OCI-LY7 (cell line): ENCODE measurements around the gene DNAH17. TPM values are rescaled to one million over a fixed set of nuclear protein-coding genes. Genes with fewer than 3 reads are reported as not detected.

ENCODE experiments used
- BruUV-seq: library from RNA; stranded (reverse); fragments of 400-500 nt; replicated peaks from 2 replicates; lab custom pipeline; 2021; lab: Mats Ljungman, UMichigan
- CTCF ChIA-PET: fragments of 300-600 bp; sonication (Branson Sonifier 250); formaldehyde crosslinking; loops from one replicate; lab custom pipeline; 2022; ENCODE audit warnings: antibody characterized with exemption; ENCODE audit not compliant: unreplicated experiment; lab: Charles Lee
- POLR2A ChIA-PET: fragments of 300-600 bp; sonication (Branson Sonifier 250); formaldehyde crosslinking; loops from one replicate; lab custom pipeline; 2022; ENCODE audit warnings: antibody characterized with exemption; lab: Charles Lee
- DNase-seq: peaks from one replicate; pipeline ENCODE4 v3.0.0-alpha.2; 2015; ENCODE audit warnings: low spot score
- H2AFZ ChIP-seq: fragments of 200-600 bp; sonication (generic), shearing (Covaris generic); 2 replicates; pipeline ENCODE4 v1.6.1; 2014; ENCODE audit warnings: mild to moderate bottlenecking, antibody characterized with exemption, low read length, moderate library complexity
- H3K27ac ChIP-seq: fragments of 200-600 bp; sonication (generic); 2 replicates; pipeline ENCODE4 v1.5.1; 2014; ENCODE audit warnings: mixed run types, low read depth, mild to moderate bottlenecking, moderate library complexity, low read length, inconsistent platforms; ENCODE audit not compliant: poor library complexity, severe bottlenecking
- H3K36me3 ChIP-seq: fragments of 200-600 bp; sonication (generic); 2 replicates; pipeline ENCODE4 v1.6.1; 2014; ENCODE audit warnings: mild to moderate bottlenecking, antibody characterized with exemption, low read length, moderate library complexity, mixed read lengths; ENCODE audit not compliant: insufficient read depth
- H3K4me1 ChIP-seq: fragments of 200-600 bp; sonication (generic); 2 replicates; pipeline ENCODE4 v1.5.1; 2014; ENCODE audit warnings: mild to moderate bottlenecking, low read length; ENCODE audit not compliant: insufficient read depth, poor library complexity, severe bottlenecking
- H3K4me2 ChIP-seq: fragments of 200-600 bp; sonication (generic); 2 replicates; pipeline ENCODE4 v1.6.1; 2014; ENCODE audit warnings: mild to moderate bottlenecking, low read length
- H3K4me3 ChIP-seq: fragments of 200-600 bp; sonication (generic); 2 replicates; pipeline ENCODE4 v1.5.1; 2014; ENCODE audit warnings: mild to moderate bottlenecking, low read depth, low read length; ENCODE audit not compliant: poor library complexity, severe bottlenecking
- H3K79me2 ChIP-seq: fragments of 200-600 bp; sonication (generic); 2 replicates; pipeline ENCODE4 v1.6.1; 2016; ENCODE audit warnings: low read depth, mild to moderate bottlenecking, low read length, moderate library complexity, mixed read lengths; ENCODE audit not compliant: insufficient read depth
- H3K9me2 ChIP-seq: fragments of 200-600 bp; sonication (generic); 2 replicates; pipeline ENCODE4 v1.6.1; 2016; ENCODE audit warnings: mild to moderate bottlenecking, low read length, mixed read lengths; ENCODE audit not compliant: insufficient read depth
- H3K9me3 ChIP-seq: fragments of 200-600 bp; sonication (generic); 2 replicates; pipeline ENCODE4 v1.6.1; 2014; ENCODE audit warnings: mild to moderate bottlenecking, mixed run types, low read length, mixed read lengths
- H4K20me1 ChIP-seq: fragments of 200-600 bp; sonication (generic); 2 replicates; pipeline ENCODE4 v1.6.1; 2014; ENCODE audit warnings: mild to moderate bottlenecking, antibody characterized with exemption, low read length, moderate library complexity, mixed read lengths; ENCODE audit not compliant: insufficient read depth
- EZH2phosphoT487 ChIP-seq: fragments of 200-600 bp; sonication (generic); IDR thresholded peaks from 2 replicates; pipeline ENCODE4 v1.6.1; 2018; ENCODE audit warnings: low read depth, borderline replicate concordance, mild to moderate bottlenecking, mixed run types, antibody characterized with exemption, low read length, moderate library complexity, mixed read lengths
- intact Hi-C: fragments of 100-400 bp; cut with micrococcal nuclease; formaldehyde crosslinking; loops from one replicate; pipeline ENCODE4 v1.10.0; 2022; ENCODE audit not compliant: unreplicated experiment
- total RNA-seq, 2 experiments: library from RNA; depleted of rRNA in 1 of 2; stranded (reverse); fragments of >200 nt in 1 of 2; shearing (Covaris generic) in 1 of 2; gene quantifications; 2 replicates each; pipeline ENCODE4 v1.2.3, GENCODE V29; 2014 to 2022
- TF ChIP-seq, protein P1 (sequence below): fragments of 200-600 bp; sonication (generic); conservative IDR thresholded peaks from 2 replicates; pipeline ENCODE4 v1.5.1; 2014; ENCODE audit warnings: mild to moderate bottlenecking, antibody characterized with exemption, low read length, moderate library complexity, mixed read lengths

Gene DNAH17
- total RNA-seq, 2 experiments from 2014 or later: 0.89 to 1.1 TPM

DNA sequence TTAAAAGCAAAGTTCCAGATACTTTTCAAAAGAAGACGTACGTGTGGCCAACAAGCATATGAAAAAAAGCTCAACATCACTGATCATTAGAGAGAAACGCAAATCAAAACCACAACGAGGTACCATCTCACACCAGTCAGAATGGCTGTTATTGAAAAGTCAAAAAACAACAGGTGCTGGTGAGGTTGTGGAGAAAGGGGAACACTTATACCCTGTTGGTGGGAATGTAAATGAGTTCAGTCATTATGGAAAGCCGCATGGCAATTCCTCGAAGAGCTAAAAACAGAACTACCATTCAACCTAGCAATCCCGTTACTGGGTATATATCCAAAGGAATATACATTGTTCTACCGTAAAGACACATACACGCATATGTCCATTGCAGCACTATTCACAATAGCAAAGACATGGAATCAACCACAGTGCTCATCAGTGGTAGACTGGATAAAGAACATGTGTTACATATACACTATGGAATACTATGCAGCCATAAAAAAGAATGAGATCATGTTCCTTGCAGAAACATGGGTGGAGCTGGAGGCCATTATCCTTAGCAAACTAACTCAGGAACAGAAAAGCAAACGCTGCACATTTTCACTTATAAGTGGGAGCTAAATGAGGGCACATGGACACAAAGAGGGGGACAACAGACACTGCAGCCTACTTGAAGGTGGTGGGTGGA is 31.1 kb upstream of the DNAH17 start:
- Histone ChIP-seq H3K4me2 (no peak overlapping the region), H3K4me3 (no peak overlapping the region), H3K4me1 (no peaks in the 10 kb centered on the region), H4K20me1 (no peaks in the 10 kb centered on the region), H3K27ac (no peak overlapping the region), H3K79me2 (no peaks in the 10 kb centered on the region), H3K9me2 (no peaks in the 10 kb centered on the region), H3K9me3 (no peaks in the 10 kb centered on the region), H3K36me3 (no peaks in the 10 kb centered on the region), H2AFZ (no peak overlapping the region)
- no peak for TF ChIP-seq EZH2phosphoT487
- TF ChIP-seq, protein P1, sequence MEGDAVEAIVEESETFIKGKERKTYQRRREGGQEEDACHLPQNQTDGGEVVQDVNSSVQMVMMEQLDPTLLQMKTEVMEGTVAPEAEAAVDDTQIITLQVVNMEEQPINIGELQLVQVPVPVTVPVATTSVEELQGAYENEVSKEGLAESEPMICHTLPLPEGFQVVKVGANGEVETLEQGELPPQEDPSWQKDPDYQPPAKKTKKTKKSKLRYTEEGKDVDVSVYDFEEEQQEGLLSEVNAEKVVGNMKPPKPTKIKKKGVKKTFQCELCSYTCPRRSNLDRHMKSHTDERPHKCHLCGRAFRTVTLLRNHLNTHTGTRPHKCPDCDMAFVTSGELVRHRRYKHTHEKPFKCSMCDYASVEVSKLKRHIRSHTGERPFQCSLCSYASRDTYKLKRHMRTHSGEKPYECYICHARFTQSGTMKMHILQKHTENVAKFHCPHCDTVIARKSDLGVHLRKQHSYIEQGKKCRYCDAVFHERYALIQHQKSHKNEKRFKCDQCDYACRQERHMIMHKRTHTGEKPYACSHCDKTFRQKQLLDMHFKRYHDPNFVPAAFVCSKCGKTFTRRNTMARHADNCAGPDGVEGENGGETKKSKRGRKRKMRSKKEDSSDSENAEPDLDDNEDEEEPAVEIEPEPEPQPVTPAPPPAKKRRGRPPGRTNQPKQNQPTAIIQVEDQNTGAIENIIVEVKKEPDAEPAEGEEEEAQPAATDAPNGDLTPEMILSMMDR: no peak
- ChIA-PET POLR2A (interaction anchor here (0.6 kb wide), 2 partner anchors 10 to 310 kb away, joined by 3 to 4 read pairs; no protein-coding TSS in a partner anchor), CTCF (no interaction called here)
- intact Hi-C loops: no loop called here
- no peak for DNase-seq
- no TSS peak for BruUV-seq

- H4K20me1 ChIP-seq: no peaks in the 10 kb centered on the region
- POLR2A ChIA-PET: interaction anchor here (1.1 kb wide), 1 partner anchor 26 kb away, joined by 3 read pairs; no protein-coding TSS in a partner anchor
- TF ChIP-seq, protein P1: no peak
- no peak for TF ChIP-seq EZH2phosphoT487
These were observed 29.8 kb upstream of the DNAH17 start for GRCh38 chr17:78607038-78607437.

GRCh38 chr17:78605886-78606285 is 28.7 kb upstream of the DNAH17 start:
- H2AFZ ChIP-seq: no peak overlapping the region

More at GRCh38 chr17:78607038-78607437, 29.8 kb upstream of the DNAH17 start:
- DNase-seq: no peak
- H3K4me2 ChIP-seq: no peak overlapping the region
- no peak overlapping the region for H3K4me3 ChIP-seq
- no peak overlapping the region for H3K27ac ChIP-seq
- H3K79me2 ChIP-seq: no peaks in the 10 kb centered on the region
- intact Hi-C loops: no loop called here
- H2AFZ ChIP-seq: no peak overlapping the region
- H3K9me3 ChIP-seq: no peaks in the 10 kb centered on the region
- no TSS peak for BruUV-seq
- no peaks in the 10 kb centered on the region for H3K4me1 ChIP-seq
- CTCF ChIA-PET: no interaction called here
- H3K9me2 ChIP-seq: no peaks in the 10 kb centered on the region
- H3K36me3 ChIP-seq: no peaks in the 10 kb centered on the region

More at GRCh38 chr17:78605886-78606285, 28.7 kb upstream of the DNAH17 start:
- Histone ChIP-seq H3K36me3 (no peaks in the 10 kb centered on the region), H4K20me1 (no peaks in the 10 kb centered on the region), H3K4me3 (no peak overlapping the region), H3K9me3 (no peaks in the 10 kb centered on the region), H3K79me2 (no peaks in the 10 kb centered on the region), H3K4me2 (no peak overlapping the region), H3K9me2 (no peaks in the 10 kb centered on the region), H3K27ac (no peak overlapping the region), H3K4me1 (no peaks in the 10 kb centered on the region)
- no peak for TF ChIP-seq EZH2phosphoT487
- TF ChIP-seq, protein P1: no peak
- no peak for DNase-seq
- intact Hi-C loops: no loop called here
- no TSS peak for BruUV-seq
- ChIA-PET CTCF (no interaction called here), POLR2A (interaction anchor here (0.7 to 1.0 kb wide), 3 partner anchors 10 to 288 kb away, joined by 3 to 4 read pairs (median 3); no protein-coding TSS in a partner anchor)
